Measurements from ENCODE around the gene ASPHD2. TPM values are rescaled to one million over a fixed set of nuclear protein-coding genes. Genes with fewer than 3 reads are reported as not detected.

The ASPHD2 gene
- total RNA-seq, result 4.5 and 4.9 TPM in 2 replicates
- long read RNA-seq, partial matches to known transcripts, result 3 of 3 reads
- long read RNA-seq, other reads (novel, unspliced or antisense), result 0 of 3 reads

DNA sequence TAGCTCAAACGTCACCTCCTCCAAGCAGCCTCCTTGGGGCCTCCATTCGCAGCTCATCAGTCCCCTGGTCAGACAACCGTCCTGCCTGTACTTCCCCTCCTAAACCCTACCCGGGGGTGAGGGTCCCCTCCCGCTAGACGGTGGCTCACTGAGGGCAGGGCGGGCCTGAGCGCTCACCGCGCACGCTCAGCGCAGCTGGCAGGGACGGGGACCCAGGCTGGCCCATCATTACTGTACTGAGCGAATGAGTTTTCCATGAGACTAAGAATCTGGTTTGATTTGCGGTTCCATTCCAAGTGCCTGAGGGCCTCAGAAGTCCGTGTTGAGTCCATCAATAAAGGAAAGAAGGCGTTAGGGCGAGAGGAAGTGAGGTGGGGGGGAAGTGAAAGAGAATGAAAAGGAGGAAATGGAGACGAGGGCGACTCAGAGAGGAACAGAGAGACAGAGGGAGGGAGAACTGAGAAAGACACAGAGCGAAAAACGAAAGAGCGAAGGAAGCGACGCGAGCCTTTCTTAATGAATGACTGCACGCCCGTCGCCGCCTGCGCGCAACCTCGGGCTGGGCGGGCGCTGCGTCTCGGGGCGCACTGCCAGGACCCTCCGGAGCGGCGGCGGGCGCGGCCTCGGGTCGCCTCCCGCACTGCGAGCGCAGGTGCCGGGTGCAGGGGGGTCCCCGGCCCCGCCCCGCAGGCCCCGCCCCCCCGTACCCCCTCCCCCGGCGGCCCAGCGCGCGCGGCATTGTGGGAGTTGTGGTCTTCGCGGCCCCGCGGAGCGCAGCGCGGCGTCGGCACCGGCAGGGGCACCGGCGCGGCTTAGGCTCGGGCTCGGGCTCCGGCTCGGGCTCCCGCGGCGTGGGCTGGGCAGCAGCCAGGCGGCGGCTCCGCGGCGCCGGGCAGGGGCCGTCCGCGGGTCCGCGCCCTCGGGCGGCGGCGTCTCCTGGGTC lies at the start of gene ASPHD2:
Gene ASPHD2 (plus strand): TSS at position 746 of the 943 bp plus-strand sequence. CDS start 4,356 bp downstream, outside the sequence.
- no peaks in the 10 kb centered on the region for H3K9me3 Mint-ChIP-seq (ENCODE audit: unreplicated experiment)
- no peaks in the 10 kb centered on the region for H3K36me3 Mint-ChIP-seq (ENCODE audit: unreplicated experiment)
- peaks cover 27% of the 10 kb centered on the region for H3K4me1 Mint-ChIP-seq (ENCODE audit: unreplicated experiment)
- H3K27me3 Mint-ChIP-seq (ENCODE audit: unreplicated experiment), result peaks cover 27% of the 10 kb centered on the region
- TF ChIP-seq CTCF (IDR thresholded peaks at IDR 0.05), result no peak
- peak within 1 kb of the TSS; percentile 98 for H3K27ac Mint-ChIP-seq (ENCODE audit: unreplicated experiment)
- DNase-seq (ENCODE audit: extremely low spot score, unreplicated experiment), result no peak
- H3K4me3 Mint-ChIP-seq (ENCODE audit: unreplicated experiment), result peak within 1 kb of the TSS; percentile 100

GRCh38 chr22:26380072-26380830 lies 48.8 kb upstream of the ASPHD2 start:
- no peaks in the 10 kb centered on the region for H3K9me3 Mint-ChIP-seq (ENCODE audit: unreplicated experiment)
- no peak overlapping the region for H3K4me3 Mint-ChIP-seq (ENCODE audit: unreplicated experiment)
- no peaks in the 10 kb centered on the region for H3K36me3 Mint-ChIP-seq (ENCODE audit: unreplicated experiment)
- peaks cover 77% of the 10 kb centered on the region for H3K27me3 Mint-ChIP-seq (ENCODE audit: unreplicated experiment)
- H3K27ac Mint-ChIP-seq (ENCODE audit: unreplicated experiment), result no peak overlapping the region
- DNase-seq (ENCODE audit: extremely low spot score, unreplicated experiment), result no peak
- H3K4me1 Mint-ChIP-seq (ENCODE audit: unreplicated experiment), result peaks cover 4% of the 10 kb centered on the region
- TF ChIP-seq CTCF (IDR thresholded peaks at IDR 0.05), result no peak

DNA sequence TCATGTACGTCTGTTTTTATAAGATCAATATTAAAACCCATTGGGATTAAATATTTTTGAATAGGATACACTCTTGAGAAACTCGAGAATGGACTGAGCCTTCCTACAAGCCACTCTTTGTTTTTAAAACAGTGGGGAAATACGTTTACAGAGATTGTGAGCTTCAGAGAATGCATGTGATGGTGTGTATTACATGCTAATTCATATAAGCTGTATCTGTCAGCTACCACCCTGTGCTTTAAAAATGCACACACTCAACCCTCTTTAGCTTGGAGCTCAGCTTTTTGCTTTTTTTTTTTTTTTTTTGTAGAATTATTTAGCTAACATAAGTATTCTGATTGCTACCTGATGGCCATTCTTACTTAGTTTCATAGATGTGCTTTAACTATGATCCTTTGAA lies 46.3 kb upstream of the ASPHD2 start:
- no peak overlapping the region for H3K27ac Mint-ChIP-seq (ENCODE audit: unreplicated experiment)
- H3K27me3 Mint-ChIP-seq (ENCODE audit: unreplicated experiment), result peaks cover 75% of the 10 kb centered on the region

GRCh38 chr22:26383968-26384556 lies 45.0 kb upstream of the ASPHD2 start:
- Mint-ChIP-seq H3K27me3 (ENCODE audit: unreplicated experiment) (peaks cover 73% of the 10 kb centered on the region), H3K36me3 (ENCODE audit: unreplicated experiment) (no peaks in the 10 kb centered on the region), H3K4me1 (ENCODE audit: unreplicated experiment) (no peaks in the 10 kb centered on the region), H3K27ac (ENCODE audit: unreplicated experiment) (no peak overlapping the region), H3K9me3 (ENCODE audit: unreplicated experiment) (no peaks in the 10 kb centered on the region), H3K4me3 (ENCODE audit: unreplicated experiment) (no peak overlapping the region)
- no peak for DNase-seq (ENCODE audit: extremely low spot score, unreplicated experiment)
- TF ChIP-seq CTCF (IDR thresholded peaks at IDR 0.05), result no peak

More for the DNA sequence above, 46.3 kb upstream of the ASPHD2 start:
- DNase-seq (ENCODE audit: extremely low spot score, unreplicated experiment), result no peak
- Mint-ChIP-seq H3K4me3 (ENCODE audit: unreplicated experiment) (no peak overlapping the region), H3K36me3 (ENCODE audit: unreplicated experiment) (no peaks in the 10 kb centered on the region), H3K4me1 (ENCODE audit: unreplicated experiment) (no peaks in the 10 kb centered on the region), H3K9me3 (ENCODE audit: unreplicated experiment) (no peaks in the 10 kb centered on the region)
- TF ChIP-seq CTCF (IDR thresholded peaks at IDR 0.05), result no peak
